ENCODE results near the gene FAHD1.

The FAHD1 gene

DNA sequence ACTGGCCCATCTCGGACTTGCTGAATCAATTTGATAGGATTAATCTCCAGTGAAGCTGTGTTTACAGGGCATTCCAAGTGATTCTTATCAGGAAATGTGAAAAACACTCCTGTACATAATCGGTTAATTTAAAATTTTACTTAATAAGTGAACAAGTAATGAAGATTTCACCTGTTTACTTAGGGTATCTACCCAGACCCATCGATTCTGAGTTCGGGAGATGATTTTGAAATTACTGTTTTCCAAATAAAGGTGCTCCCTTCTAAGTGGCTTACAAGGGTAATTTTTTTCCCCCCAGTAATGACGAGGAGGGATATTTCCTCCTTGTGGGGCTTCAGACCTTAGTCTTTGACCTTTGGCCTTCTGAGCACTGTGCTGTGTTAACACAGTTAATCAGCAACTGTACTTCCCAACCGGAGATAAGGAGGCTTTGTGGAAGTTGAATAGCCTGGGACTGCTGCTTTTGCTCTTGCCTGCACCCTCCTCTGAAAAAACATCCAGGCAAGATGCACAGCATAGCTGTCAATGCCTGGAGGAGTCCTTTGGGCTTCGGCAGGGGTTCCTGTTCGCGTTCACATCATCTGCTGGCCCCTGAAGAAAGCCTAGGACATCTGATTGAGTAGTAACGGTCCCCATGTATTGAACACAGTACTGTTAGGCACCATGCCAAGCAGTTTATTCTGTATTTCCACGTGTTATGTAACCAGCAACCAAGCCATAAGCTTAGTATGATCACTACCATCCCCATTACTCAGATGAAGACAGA lies 1.8 kb downstream of the FAHD1 start:
- ChIA-PET POLR2A (interaction anchor here (1.2 to 2.2 kb wide), 4 partner anchors 10 to 132 kb away, joined by 3 to 19 read pairs (median 6); no protein-coding TSS in a partner anchor), CTCF (no interaction called here)
- no peak for DNase-seq (ENCODE audit: extremely low spot score)
- no peak for TF ChIP-seq LEF1 (IDR thresholded peaks at IDR 0.05; ENCODE audit: borderline replicate concordance)
- no peak for TF ChIP-seq FOXK2 (IDR thresholded peaks at IDR 0.05)
- no peak for TF ChIP-seq BHLHE40 (IDR thresholded peaks at IDR 0.05; ENCODE audit: borderline replicate concordance)
- no peak for TF ChIP-seq ELF4 (IDR thresholded peaks at IDR 0.05)
- TF ChIP-seq, protein P1, sequence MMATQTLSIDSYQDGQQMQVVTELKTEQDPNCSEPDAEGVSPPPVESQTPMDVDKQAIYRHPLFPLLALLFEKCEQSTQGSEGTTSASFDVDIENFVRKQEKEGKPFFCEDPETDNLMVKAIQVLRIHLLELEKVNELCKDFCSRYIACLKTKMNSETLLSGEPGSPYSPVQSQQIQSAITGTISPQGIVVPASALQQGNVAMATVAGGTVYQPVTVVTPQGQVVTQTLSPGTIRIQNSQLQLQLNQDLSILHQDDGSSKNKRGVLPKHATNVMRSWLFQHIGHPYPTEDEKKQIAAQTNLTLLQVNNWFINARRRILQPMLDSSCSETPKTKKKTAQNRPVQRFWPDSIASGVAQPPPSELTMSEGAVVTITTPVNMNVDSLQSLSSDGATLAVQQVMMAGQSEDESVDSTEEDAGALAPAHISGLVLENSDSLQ (IDR thresholded peaks at IDR 0.05), result no peak
- TF ChIP-seq NFRKB (IDR thresholded peaks at IDR 0.05), result no peak
- no peak for TF ChIP-seq L3MBTL2 (conservative IDR thresholded peaks at IDR 0.05)
- no peak for TF ChIP-seq CTBP1 (IDR thresholded peaks at IDR 0.05; ENCODE audit: borderline replicate concordance)

GRCh38 chr16:1830213-1830612 lies 3.2 kb downstream of the FAHD1 start:
- ChIA-PET POLR2A (no interaction called here), CTCF (no interaction called here)
- TF ChIP-seq SUZ12 (IDR thresholded peaks at IDR 0.05), result no peak
- no peak for DNase-seq (ENCODE audit: extremely low spot score)

GRCh38 chr16:1831186-1832075 lies 4.4 kb downstream of the FAHD1 start:
- POLR2A ChIA-PET, result no interaction called here
- no peak for DNase-seq (ENCODE audit: extremely low spot score)
- CTCF ChIA-PET, result no interaction called here
- TF ChIP-seq FOXA1 (IDR thresholded peaks at IDR 0.05) (no peak), LEF1 (IDR thresholded peaks at IDR 0.05; ENCODE audit: borderline replicate concordance) (no peak), ELF4 (IDR thresholded peaks at IDR 0.05) (no peak)
- TF ChIP-seq, protein P1 (IDR thresholded peaks at IDR 0.05), result no peak

- POLR2A ChIA-PET, result no interaction called here
- CTCF ChIA-PET, result no interaction called here
- DNase-seq (ENCODE audit: extremely low spot score), result no peak
- TF ChIP-seq SUZ12 (IDR thresholded peaks at IDR 0.05) (no peak), FOXM1 (IDR thresholded peaks at IDR 0.05; ENCODE audit: borderline replicate concordance) (no peak), ZNF384 (IDR thresholded peaks at IDR 0.05) (no peak), L3MBTL2 (conservative IDR thresholded peaks at IDR 0.05) (no peak)
Observed at GRCh38 chr16:1832838-1833454, 5.9 kb downstream of the FAHD1 start.

- CTCF ChIA-PET, result no interaction called here
- DNase-seq (ENCODE audit: extremely low spot score), result no peak
- POLR2A ChIA-PET, result interaction anchor here (1.2 kb wide), 1 partner anchor 131 kb away, joined by 3 read pairs; the partner anchor contains the start of gene RPS2
- TF ChIP-seq ELF4 (IDR thresholded peaks at IDR 0.05), result no peak
- TF ChIP-seq FOXK2 (IDR thresholded peaks at IDR 0.05), result no peak
- TF ChIP-seq FOXA1 (IDR thresholded peaks at IDR 0.05), result no peak
- no peak for TF ChIP-seq SUZ12 (IDR thresholded peaks at IDR 0.05)
- no peak for TF ChIP-seq FOXM1 (IDR thresholded peaks at IDR 0.05; ENCODE audit: borderline replicate concordance)
- TF ChIP-seq, protein P1 (IDR thresholded peaks at IDR 0.05), result no peak
- no peak for TF ChIP-seq CTBP1 (IDR thresholded peaks at IDR 0.05; ENCODE audit: borderline replicate concordance)
- TF ChIP-seq HDGF (IDR thresholded peaks at IDR 0.05; ENCODE audit: borderline replicate concordance), result no peak
Observed at GRCh38 chr16:1834096-1834495, 7.1 kb downstream of the FAHD1 start.

- CTCF ChIA-PET, result no interaction called here
- peak; percentile 49 for DNase-seq (ENCODE audit: extremely low spot score)
- TF ChIP-seq TARDBP (IDR thresholded peaks at IDR 0.05), result no peak
- TF ChIP-seq SUZ12 (IDR thresholded peaks at IDR 0.05), result no peak
- no peak for TF ChIP-seq ZNF384 (IDR thresholded peaks at IDR 0.05)
- TF ChIP-seq ARNT (IDR thresholded peaks at IDR 0.05), result no peak
- no peak for TF ChIP-seq CTBP1 (IDR thresholded peaks at IDR 0.05; ENCODE audit: borderline replicate concordance)
- TF ChIP-seq SP1 (IDR thresholded peaks at IDR 0.05), result no peak
- TF ChIP-seq FOXA1 (IDR thresholded peaks at IDR 0.05), result no peak
- peak; percentile 81; the same call in 1 of the 2 replicates for TF ChIP-seq HDGF (IDR thresholded peaks at IDR 0.05; ENCODE audit: borderline replicate concordance)
- no peak for TF ChIP-seq LEF1 (IDR thresholded peaks at IDR 0.05; ENCODE audit: borderline replicate concordance)
- TF ChIP-seq L3MBTL2 (conservative IDR thresholded peaks at IDR 0.05), result peak; percentile 92
- POLR2A ChIA-PET, result interaction anchor here (0.9 to 3.4 kb wide), 8 partner anchors 11 to 134 kb away, joined by 3 to 19 read pairs (median 5); partner anchors contain the start of genes FAHD1, HAGH, MAPK8IP3 and NUBP2
Observed at GRCh38 chr16:1839554-1839953, 12.5 kb downstream of the FAHD1 start.
